Measurements from ENCODE around the gene MRNIP. TPM values are rescaled to one million over a fixed set of nuclear protein-coding genes. Genes with fewer than 3 reads are reported as not detected.

The MRNIP gene
- total RNA-seq, 1 experiment from 2014 or later, result 36.2 TPM

DNA sequence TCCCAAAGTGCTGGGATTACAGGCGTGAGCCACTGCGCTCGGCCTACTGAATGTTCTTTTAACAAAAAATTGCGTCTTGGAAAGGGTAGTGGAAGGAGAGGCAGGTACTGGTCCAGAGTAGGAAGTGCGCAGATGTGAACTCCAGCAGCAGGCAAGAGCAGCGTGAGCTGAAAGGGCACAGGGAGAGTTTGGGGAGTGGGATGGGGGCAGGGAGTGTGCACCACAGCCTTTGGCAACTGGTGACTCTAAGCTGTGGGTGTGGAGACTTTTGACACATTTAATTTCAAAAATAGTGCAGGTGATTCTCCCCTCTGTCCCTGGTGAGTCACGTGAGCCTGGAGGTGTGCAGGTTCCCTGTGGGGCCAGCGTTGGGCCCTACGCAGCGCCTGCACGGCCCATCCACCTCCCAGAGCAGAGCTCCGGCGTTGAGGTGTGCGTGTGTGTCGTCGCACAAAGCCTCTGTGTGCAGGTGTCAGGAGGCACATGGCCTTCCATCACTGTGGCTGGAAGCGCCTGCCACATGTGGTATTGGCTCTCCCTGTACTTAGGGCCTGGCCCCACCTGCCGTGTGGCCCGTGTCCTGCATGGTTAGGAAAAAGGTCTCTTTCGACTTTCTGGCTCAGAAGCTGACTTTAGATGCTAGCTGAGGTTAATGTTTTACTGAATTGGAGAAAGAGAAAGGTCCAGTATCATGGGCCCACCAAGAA, 26.4 kb downstream of the MRNIP start (continued):
- TF ChIP-seq, protein P1, sequence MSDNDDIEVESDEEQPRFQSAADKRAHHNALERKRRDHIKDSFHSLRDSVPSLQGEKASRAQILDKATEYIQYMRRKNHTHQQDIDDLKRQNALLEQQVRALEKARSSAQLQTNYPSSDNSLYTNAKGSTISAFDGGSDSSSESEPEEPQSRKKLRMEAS (IDR thresholded peaks at IDR 0.05), result no peak

DNA sequence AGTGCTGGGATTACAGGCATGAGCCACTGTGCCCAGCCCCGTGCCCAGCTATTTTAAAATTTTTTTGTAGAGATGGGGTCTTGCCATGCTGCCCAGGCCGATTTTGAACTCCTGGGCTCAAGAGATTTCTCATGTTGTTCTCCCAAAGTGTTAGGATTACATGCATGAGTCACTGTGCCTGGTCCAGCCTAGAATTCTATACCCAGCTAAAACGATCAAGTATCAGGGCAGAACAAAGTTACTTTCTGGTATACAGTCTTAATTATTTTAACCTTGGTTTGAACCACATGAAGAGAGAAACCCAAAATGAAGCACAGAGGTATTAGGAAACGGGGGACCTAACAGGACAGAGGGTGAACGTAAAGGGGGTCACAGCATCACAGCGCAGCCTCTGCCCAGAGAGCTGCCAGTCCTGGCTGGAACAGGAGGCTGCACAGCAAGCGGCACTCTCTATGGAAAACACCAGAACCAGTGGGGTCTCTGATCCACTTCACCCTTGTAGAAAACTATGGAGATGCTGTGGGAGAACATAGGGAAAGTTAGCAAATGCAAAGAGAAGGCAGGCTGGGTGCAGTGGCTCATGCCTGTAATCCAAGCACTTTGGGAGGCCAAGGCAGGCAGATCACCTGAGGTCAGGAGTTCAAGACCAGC, 27.7 kb downstream of the MRNIP start:
- Histone ChIP-seq H3K27ac (ENCODE audit: low read depth, low read length) (no peak overlapping the region), H3K9me2 (ENCODE audit: insufficient read depth) (no peaks in the 10 kb centered on the region), H4K20me1 (ENCODE audit: insufficient read depth) (no peaks in the 10 kb centered on the region), H3K79me2 (ENCODE audit: insufficient read depth, low read length) (peaks cover 48% of the 10 kb centered on the region), H2AFZ (ENCODE audit: low read depth, low read length, poor library complexity, severe bottlenecking) (no peak overlapping the region), H3K36me3 (ENCODE audit: control insufficient read depth in 1 of 2, insufficient read depth in 2 of 2, low read length in 2 of 2) (peaks cover 49 to 66% of the 10 kb centered on the region in 2 experiments), H3K4me3 (replicated peaks in 1 of 2; ENCODE audit: low read depth in 1 of 2, low read length in 2 of 2) (no peak overlapping the region), H3K4me1 (ENCODE audit: control insufficient read depth in 1 of 2, insufficient read depth in 2 of 2, low read length in 2 of 2) (peaks cover 0 to under 1% of the 10 kb centered on the region in 2 experiments; a peak in 1 of 4 replicates), H3K9me3 (ENCODE audit: control insufficient read depth in 1 of 2, insufficient read depth in 1 of 2, low read depth in 1 of 2, low read length in 2 of 2) (no peaks in the 10 kb centered on the region), H3K4me2 (ENCODE audit: low read length) (no peak overlapping the region), H3K27me3 (ENCODE audit: insufficient read depth, low read length) (no peaks in the 10 kb centered on the region), H3K9ac (ENCODE audit: low read length) (no peak overlapping the region)
- RAD21 ChIA-PET (ENCODE audit: low non-redundant PET in 1 of 2, low total read pairs in 2 of 2, uncharacterized antibody in 2 of 2, unreplicated experiment in 2 of 2), result no interaction called here
- CTCF ChIA-PET, result no interaction called here
- intact Hi-C loops (cut with micrococcal nuclease), result no loop called here
- TF ChIP-seq POLR2AphosphoS5 (IDR thresholded peaks at IDR 0.05; ENCODE audit: low read depth, low read length) (peak; percentile 18), ELF1 (IDR thresholded peaks at IDR 0.05; ENCODE audit: borderline replicate concordance, low read depth) (no peak), ZNF274 (IDR thresholded peaks at IDR 0.05; ENCODE audit: low read depth, low read length) (no peak), SRF (IDR thresholded peaks at IDR 0.05; ENCODE audit: low read depth) (no peak), FOSL1 (IDR thresholded peaks at IDR 0.05; ENCODE audit: low read depth) (no peak), ZFX (IDR thresholded peaks at IDR 0.05) (no peak)
- TF ChIP-seq, protein P2, sequence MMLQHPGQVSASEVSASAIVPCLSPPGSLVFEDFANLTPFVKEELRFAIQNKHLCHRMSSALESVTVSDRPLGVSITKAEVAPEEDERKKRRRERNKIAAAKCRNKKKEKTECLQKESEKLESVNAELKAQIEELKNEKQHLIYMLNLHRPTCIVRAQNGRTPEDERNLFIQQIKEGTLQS (IDR thresholded peaks at IDR 0.05), result no peak
- TF ChIP-seq, protein P3, sequence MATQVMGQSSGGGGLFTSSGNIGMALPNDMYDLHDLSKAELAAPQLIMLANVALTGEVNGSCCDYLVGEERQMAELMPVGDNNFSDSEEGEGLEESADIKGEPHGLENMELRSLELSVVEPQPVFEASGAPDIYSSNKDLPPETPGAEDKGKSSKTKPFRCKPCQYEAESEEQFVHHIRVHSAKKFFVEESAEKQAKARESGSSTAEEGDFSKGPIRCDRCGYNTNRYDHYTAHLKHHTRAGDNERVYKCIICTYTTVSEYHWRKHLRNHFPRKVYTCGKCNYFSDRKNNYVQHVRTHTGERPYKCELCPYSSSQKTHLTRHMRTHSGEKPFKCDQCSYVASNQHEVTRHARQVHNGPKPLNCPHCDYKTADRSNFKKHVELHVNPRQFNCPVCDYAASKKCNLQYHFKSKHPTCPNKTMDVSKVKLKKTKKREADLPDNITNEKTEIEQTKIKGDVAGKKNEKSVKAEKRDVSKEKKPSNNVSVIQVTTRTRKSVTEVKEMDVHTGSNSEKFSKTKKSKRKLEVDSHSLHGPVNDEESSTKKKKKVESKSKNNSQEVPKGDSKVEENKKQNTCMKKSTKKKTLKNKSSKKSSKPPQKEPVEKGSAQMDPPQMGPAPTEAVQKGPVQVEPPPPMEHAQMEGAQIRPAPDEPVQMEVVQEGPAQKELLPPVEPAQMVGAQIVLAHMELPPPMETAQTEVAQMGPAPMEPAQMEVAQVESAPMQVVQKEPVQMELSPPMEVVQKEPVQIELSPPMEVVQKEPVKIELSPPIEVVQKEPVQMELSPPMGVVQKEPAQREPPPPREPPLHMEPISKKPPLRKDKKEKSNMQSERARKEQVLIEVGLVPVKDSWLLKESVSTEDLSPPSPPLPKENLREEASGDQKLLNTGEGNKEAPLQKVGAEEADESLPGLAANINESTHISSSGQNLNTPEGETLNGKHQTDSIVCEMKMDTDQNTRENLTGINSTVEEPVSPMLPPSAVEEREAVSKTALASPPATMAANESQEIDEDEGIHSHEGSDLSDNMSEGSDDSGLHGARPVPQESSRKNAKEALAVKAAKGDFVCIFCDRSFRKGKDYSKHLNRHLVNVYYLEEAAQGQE (IDR thresholded peaks at IDR 0.05; ENCODE audit: low read depth), result no peak
- POLR2A ChIA-PET, result interaction anchor here (1.4 kb wide), 1 partner anchor 9 kb away, joined by 3 read pairs; no protein-coding TSS in a partner anchor
- DNase-seq (ENCODE audit: low read depth, low spot score) (no peak), ATAC-seq (no peak)
- no TSS peak for BruUV-seq (replicated peaks)
